Activated CD8-positive, alpha-beta memory T cell treated with anti-CD3 and anti-CD28 coated beads, Interleukin-2, amount 50 U/mL, for 1 hour (primary cell): ENCODE results near the gene BEND5.

Source experiments
- DNase-seq: peaks from one replicate; pipeline ENCODE4 v3.0.0-alpha.2; 2020; ENCODE audit errors: extremely low read depth

BEND5 gene

GRCh38 chr1:48679859-48680258 is 96.8 kb downstream of the BEND5 start:
- DNase-seq = no peak

GRCh38 chr1:48678710-48679505 is 97.8 kb downstream of the BEND5 start:
- no peak for DNase-seq
